Measurements from ENCODE around the gene PSME3IP1. TPM values are rescaled to one million over a fixed set of nuclear protein-coding genes. Genes with fewer than 3 reads are reported as not detected.

PSME3IP1 gene
- total and polyA plus RNA-seq, 3 donors from 2014 or later = 96.4 to 224 (median 122) TPM

DNA sequence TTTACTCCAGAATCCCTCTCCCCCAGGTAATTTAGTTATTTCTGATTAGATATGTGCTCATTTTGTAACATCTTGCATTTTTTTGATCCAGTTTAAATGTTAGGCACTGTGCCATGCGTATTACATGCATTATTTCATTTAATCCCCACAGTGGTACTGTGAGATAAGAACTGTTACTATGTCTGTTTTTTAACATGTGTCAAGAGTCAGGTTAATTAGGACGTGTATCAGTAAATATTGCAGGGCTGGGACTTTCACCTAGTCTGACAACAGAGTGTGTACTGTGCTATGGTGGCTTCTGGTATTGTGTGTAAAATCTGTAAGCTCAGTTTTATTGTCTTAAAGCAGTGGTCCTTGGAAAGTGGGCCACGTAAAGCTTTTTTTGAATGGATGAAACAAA is 10.9 kb upstream of the PSME3IP1 start:
- no peaks in the 10 kb centered on the region for H3K9me3 ChIP-seq
- no peak overlapping the region for H3K4me3 ChIP-seq
- no peaks in the 10 kb centered on the region for H3K27me3 ChIP-seq
- no peaks in the 10 kb centered on the region for H3K36me3 ChIP-seq (ENCODE audit: low read depth, missing control alignments)
- H3K27ac ChIP-seq = no peak overlapping the region
- intact Hi-C loops (cut with DNase I; ENCODE audit: low total_unique reads) = no loop called here
- no peak for DNase-seq
- peaks cover 6% of the 10 kb centered on the region for H3K4me1 ChIP-seq
- WGBS, 2 donors = 57 to 65% methylated on average over 3 of the region's 3 CpGs
- TF ChIP-seq CTCF (IDR thresholded peaks at IDR 0.05) = no peak
- TF ChIP-seq POLR2A (IDR thresholded peaks at IDR 0.05) = no peak

- Histone ChIP-seq H3K36me3 (ENCODE audit: low read depth, missing control alignments) (no peaks in the 10 kb centered on the region), H3K27me3 (no peaks in the 10 kb centered on the region), H3K27ac (no peak overlapping the region), H3K9me3 (no peaks in the 10 kb centered on the region), H3K4me1 (peaks cover 6% of the 10 kb centered on the region), H3K4me3 (no peak overlapping the region)
- 43 to 60% methylated on average over 4 of the region's 4 CpGs for WGBS, 2 donors
- DNase-seq = no peak
- intact Hi-C loops (cut with DNase I; ENCODE audit: low total_unique reads) = no loop called here
- TF ChIP-seq CTCF (IDR thresholded peaks at IDR 0.05) (no peak), POLR2A (IDR thresholded peaks at IDR 0.05) (no peak)
These were observed 10.4 kb upstream of the PSME3IP1 start for GRCh38 chr16:57196286-57196685.

GRCh38 chr16:57194512-57194911 is 8.7 kb upstream of the PSME3IP1 start:
- intact Hi-C loops (cut with DNase I; ENCODE audit: low total_unique reads) = no loop called here
- no peak for DNase-seq
- Histone ChIP-seq H3K4me1 (peaks cover 14% of the 10 kb centered on the region), H3K27ac (no peak overlapping the region), H3K9me3 (no peaks in the 10 kb centered on the region), H3K27me3 (no peaks in the 10 kb centered on the region), H3K4me3 (no peak overlapping the region), H3K36me3 (ENCODE audit: low read depth, missing control alignments) (no peaks in the 10 kb centered on the region)
- TF ChIP-seq CTCF (IDR thresholded peaks at IDR 0.05) (no peak), POLR2A (IDR thresholded peaks at IDR 0.05) (no peak)

- WGBS, 2 donors = 61 to 79% methylated on average over 7 of the region's 7 CpGs
- Histone ChIP-seq H3K36me3 (ENCODE audit: low read depth, missing control alignments) (no peaks in the 10 kb centered on the region), H3K4me1 (peaks cover 18% of the 10 kb centered on the region)
These were observed 7.1 kb upstream of the PSME3IP1 start for GRCh38 chr16:57192720-57193486.

More at GRCh38 chr16:57192720-57193486, 7.1 kb upstream of the PSME3IP1 start:
- DNase-seq = no peak
- TF ChIP-seq CTCF (IDR thresholded peaks at IDR 0.05) (no peak), POLR2A (IDR thresholded peaks at IDR 0.05) (no peak)
- Histone ChIP-seq H3K4me3 (no peak overlapping the region), H3K27me3 (no peaks in the 10 kb centered on the region), H3K9me3 (no peaks in the 10 kb centered on the region), H3K27ac (no peak overlapping the region)
- intact Hi-C loops (cut with DNase I; ENCODE audit: low total_unique reads) = no loop called here
